ENCODE measurements around the gene KCNH6. TPM values are rescaled to one million over a fixed set of nuclear protein-coding genes. Genes with fewer than 3 reads are reported as not detected.
A peak's percentile ranks its signal among the peaks of the same experiment; 100 is the strongest.

Gene KCNH6
- total and polyA plus RNA-seq, 9 of the 15 experiments (the other 6 are each of a cell fraction or from before 2014, with no cell fraction given) = not detected

DNA sequence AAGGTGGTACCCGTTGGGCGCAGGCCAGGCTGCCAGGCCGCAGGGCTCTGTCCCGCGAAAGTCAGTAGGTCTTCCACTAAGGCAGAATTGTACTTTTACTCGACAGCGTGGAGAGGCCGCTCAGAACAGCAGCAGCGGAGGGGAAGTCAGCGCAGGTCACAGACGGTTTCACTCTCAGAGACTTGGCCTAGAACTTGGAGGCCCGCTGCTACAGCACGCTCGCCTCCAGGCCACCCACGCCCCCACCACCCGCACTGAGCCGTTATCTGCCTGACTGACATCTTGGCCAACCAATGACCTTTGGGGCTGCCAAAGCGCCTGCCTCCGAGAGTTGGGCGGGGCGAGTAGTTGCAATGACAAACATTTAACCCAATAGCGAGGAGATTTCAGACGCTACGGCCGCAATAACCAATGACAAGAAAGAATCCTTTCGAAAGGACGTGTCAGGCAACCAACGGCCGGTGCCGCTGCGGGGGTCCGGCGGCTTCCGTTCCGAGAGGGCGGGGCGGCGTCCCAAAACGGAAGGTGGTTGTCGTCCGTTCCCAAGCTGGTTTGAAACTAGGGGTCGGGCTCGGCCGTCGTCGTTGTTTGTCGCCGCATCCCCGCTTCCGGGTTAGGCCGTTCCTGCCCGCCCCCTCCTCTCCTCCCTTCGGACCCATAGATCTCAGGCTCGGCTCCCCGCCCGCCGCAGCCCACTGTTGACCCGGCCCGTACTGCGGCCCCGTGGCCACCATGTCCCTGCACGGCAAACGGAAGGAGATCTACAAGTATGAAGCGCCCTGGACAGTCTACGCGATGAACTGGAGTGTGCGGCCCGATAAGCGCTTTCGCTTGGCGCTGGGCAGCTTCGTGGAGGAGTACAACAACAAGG lies 27.0 kb downstream of the KCNH6 start, which contains the start of gene DCAF7 (continued):
- TF ChIP-seq POLR2A (conservative IDR thresholded peaks at IDR 0.05) (peak; percentile 90), RERE (CRISPR knock-in tag; IDR thresholded peaks at IDR 0.05; ENCODE audit: borderline replicate concordance) (no peak), POLR3G (IDR thresholded peaks at IDR 0.05; ENCODE audit: extremely low read depth, insufficient read length, insufficient replicate concordance) (no peak), WHSC1 (IDR thresholded peaks at IDR 0.05; ENCODE audit: low read length) (no peak), HMBOX1 (IDR thresholded peaks at IDR 0.05) (no peak), KLF10 (CRISPR knock-in tag; IDR thresholded peaks at IDR 0.05) (no peak), FOXK1 (CRISPR knock-in tag; IDR thresholded peaks at IDR 0.05; ENCODE audit: borderline replicate concordance) (no peak)
- TF ChIP-seq, protein P1, sequence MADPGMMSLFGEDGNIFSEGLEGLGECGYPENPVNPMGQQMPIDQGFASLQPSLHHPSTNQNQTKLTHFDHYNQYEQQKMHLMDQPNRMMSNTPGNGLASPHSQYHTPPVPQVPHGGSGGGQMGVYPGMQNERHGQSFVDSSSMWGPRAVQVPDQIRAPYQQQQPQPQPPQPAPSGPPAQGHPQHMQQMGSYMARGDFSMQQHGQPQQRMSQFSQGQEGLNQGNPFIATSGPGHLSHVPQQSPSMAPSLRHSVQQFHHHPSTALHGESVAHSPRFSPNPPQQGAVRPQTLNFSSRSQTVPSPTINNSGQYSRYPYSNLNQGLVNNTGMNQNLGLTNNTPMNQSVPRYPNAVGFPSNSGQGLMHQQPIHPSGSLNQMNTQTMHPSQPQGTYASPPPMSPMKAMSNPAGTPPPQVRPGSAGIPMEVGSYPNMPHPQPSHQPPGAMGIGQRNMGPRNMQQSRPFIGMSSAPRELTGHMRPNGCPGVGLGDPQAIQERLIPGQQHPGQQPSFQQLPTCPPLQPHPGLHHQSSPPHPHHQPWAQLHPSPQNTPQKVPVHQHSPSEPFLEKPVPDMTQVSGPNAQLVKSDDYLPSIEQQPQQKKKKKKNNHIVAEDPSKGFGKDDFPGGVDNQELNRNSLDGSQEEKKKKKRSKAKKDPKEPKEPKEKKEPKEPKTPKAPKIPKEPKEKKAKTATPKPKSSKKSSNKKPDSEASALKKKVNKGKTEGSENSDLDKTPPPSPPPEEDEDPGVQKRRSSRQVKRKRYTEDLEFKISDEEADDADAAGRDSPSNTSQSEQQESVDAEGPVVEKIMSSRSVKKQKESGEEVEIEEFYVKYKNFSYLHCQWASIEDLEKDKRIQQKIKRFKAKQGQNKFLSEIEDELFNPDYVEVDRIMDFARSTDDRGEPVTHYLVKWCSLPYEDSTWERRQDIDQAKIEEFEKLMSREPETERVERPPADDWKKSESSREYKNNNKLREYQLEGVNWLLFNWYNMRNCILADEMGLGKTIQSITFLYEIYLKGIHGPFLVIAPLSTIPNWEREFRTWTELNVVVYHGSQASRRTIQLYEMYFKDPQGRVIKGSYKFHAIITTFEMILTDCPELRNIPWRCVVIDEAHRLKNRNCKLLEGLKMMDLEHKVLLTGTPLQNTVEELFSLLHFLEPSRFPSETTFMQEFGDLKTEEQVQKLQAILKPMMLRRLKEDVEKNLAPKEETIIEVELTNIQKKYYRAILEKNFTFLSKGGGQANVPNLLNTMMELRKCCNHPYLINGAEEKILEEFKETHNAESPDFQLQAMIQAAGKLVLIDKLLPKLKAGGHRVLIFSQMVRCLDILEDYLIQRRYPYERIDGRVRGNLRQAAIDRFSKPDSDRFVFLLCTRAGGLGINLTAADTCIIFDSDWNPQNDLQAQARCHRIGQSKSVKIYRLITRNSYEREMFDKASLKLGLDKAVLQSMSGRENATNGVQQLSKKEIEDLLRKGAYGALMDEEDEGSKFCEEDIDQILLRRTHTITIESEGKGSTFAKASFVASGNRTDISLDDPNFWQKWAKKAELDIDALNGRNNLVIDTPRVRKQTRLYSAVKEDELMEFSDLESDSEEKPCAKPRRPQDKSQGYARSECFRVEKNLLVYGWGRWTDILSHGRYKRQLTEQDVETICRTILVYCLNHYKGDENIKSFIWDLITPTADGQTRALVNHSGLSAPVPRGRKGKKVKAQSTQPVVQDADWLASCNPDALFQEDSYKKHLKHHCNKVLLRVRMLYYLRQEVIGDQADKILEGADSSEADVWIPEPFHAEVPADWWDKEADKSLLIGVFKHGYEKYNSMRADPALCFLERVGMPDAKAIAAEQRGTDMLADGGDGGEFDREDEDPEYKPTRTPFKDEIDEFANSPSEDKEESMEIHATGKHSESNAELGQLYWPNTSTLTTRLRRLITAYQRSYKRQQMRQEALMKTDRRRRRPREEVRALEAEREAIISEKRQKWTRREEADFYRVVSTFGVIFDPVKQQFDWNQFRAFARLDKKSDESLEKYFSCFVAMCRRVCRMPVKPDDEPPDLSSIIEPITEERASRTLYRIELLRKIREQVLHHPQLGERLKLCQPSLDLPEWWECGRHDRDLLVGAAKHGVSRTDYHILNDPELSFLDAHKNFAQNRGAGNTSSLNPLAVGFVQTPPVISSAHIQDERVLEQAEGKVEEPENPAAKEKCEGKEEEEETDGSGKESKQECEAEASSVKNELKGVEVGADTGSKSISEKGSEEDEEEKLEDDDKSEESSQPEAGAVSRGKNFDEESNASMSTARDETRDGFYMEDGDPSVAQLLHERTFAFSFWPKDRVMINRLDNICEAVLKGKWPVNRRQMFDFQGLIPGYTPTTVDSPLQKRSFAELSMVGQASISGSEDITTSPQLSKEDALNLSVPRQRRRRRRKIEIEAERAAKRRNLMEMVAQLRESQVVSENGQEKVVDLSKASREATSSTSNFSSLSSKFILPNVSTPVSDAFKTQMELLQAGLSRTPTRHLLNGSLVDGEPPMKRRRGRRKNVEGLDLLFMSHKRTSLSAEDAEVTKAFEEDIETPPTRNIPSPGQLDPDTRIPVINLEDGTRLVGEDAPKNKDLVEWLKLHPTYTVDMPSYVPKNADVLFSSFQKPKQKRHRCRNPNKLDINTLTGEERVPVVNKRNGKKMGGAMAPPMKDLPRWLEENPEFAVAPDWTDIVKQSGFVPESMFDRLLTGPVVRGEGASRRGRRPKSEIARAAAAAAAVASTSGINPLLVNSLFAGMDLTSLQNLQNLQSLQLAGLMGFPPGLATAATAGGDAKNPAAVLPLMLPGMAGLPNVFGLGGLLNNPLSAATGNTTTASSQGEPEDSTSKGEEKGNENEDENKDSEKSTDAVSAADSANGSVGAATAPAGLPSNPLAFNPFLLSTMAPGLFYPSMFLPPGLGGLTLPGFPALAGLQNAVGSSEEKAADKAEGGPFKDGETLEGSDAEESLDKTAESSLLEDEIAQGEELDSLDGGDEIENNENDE (IDR thresholded peaks at IDR 0.05; ENCODE audit: low read depth, low read length) = no peak
